SJSA1 (cell line): ENCODE results near the gene CYRIA. TPM values are rescaled to one million over a fixed set of nuclear protein-coding genes. Genes with fewer than 3 reads are reported as not detected.

Experiments
- DNase-seq, 2 experiments: peaks; one replicate each; pipeline ENCODE4 v3.0.0-alpha.2; 2015 to 2020; ENCODE audit warnings: low spot score in 2 of 2, low read depth in 1 of 2
- H3K27ac ChIP-seq: fragments of 250-450 bp; sonication (Bioruptor Pico); 2 replicates; pipeline ENCODE4 v1.5.1; 2020; ENCODE audit warnings: mild to moderate bottlenecking, moderate library complexity
- H3K27me3 ChIP-seq: fragments of 250-450 bp; sonication (Bioruptor Pico); replicated peaks from 2 replicates; pipeline ENCODE4 v1.5.1; 2020; ENCODE audit warnings: mild to moderate bottlenecking, moderate library complexity
- H3K36me3 ChIP-seq: fragments of 250-450 bp; sonication (Bioruptor Pico); 2 replicates; pipeline ENCODE4 v1.5.1; 2020; ENCODE audit warnings: mild to moderate bottlenecking
- H3K4me1 ChIP-seq: fragments of 250-450 bp; sonication (Bioruptor Pico); replicated peaks from 2 replicates; pipeline ENCODE4 v1.6.1; 2021; ENCODE audit warnings: mild to moderate bottlenecking
- H3K4me3 ChIP-seq: fragments of 250-450 bp; sonication (Bioruptor Pico); 2 replicates; pipeline ENCODE4 v1.5.1; 2020; ENCODE audit warnings: mild to moderate bottlenecking
- H3K9me3 ChIP-seq: fragments of 250-450 bp; sonication (Bioruptor Pico); replicated peaks from 2 replicates; pipeline ENCODE4 v1.5.1; 2020; ENCODE audit warnings: mild to moderate bottlenecking
- total RNA-seq: library from RNA; depleted of rRNA; stranded (reverse); fragments of >200 nt; shearing (Covaris generic); gene quantifications from 2 replicates; pipeline ENCODE4 v1.2.3, GENCODE V29; 2014

CYRIA gene
- total RNA-seq, 1 experiment from 2014 or later: 1.00 TPM

- Histone ChIP-seq H3K27me3 (0 out of 2 replicates have a peak, but pooled peaks cover 2% of the 10 kb centered on the region), H3K36me3 (no peaks in the 10 kb centered on the region), H3K4me1 (no peaks in the 10 kb centered on the region), H3K4me3 (no peak overlapping the region), H3K9me3 (no peaks in the 10 kb centered on the region), H3K27ac (no peak overlapping the region)
- no peak for DNase-seq
Observed at GRCh38 chr2:16683576-16683975, 17.9 kb upstream of the CYRIA start.

- no peaks in the 10 kb centered on the region for H3K9me3 ChIP-seq
- no peaks in the 10 kb centered on the region for H3K4me1 ChIP-seq
- no peak for DNase-seq
- H3K27me3 ChIP-seq: 0 out of 2 replicates have a peak, but pooled peaks cover 2% of the 10 kb centered on the region
- H3K36me3 ChIP-seq: no peaks in the 10 kb centered on the region
- no peak overlapping the region for H3K4me3 ChIP-seq
- no peak overlapping the region for H3K27ac ChIP-seq
Observed at GRCh38 chr2:16682431-16683118, 16.9 kb upstream of the CYRIA start.

GRCh38 chr2:16680781-16681180 is 15.1 kb upstream of the CYRIA start:
- Histone ChIP-seq H3K36me3 (no peaks in the 10 kb centered on the region), H3K27ac (no peak overlapping the region), H3K9me3 (no peaks in the 10 kb centered on the region), H3K4me1 (no peaks in the 10 kb centered on the region), H3K4me3 (no peak overlapping the region), H3K27me3 (0 out of 2 replicates have a peak, but pooled peaks cover 2% of the 10 kb centered on the region)
- no peak for DNase-seq

DNA sequence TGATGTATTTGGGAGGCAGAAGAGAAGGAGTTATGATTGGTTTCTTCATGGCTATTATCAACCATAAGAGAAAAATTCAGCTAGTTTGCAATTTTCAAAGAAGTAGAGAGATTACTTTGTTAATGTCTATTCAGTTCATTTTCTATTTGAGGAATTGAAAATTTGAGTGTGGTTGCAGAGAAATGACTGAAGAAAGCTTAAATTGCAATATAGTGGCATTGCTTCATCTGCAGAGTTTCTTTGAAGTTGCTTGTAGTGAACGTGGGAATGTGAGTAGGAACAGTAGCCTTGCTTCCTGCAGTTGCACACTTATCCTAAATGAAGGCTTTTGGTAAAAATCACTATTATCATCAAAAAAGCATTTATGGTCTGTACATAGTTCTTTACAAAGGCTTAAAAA is 14.7 kb upstream of the CYRIA start:
- Histone ChIP-seq H3K36me3 (no peaks in the 10 kb centered on the region), H3K27ac (no peak overlapping the region), H3K4me1 (no peaks in the 10 kb centered on the region), H3K4me3 (no peak overlapping the region), H3K9me3 (no peaks in the 10 kb centered on the region), H3K27me3 (0 out of 2 replicates have a peak, but pooled peaks cover 2% of the 10 kb centered on the region)
- DNase-seq: no peak

- DNase-seq: no peak
- Histone ChIP-seq H3K4me1 (no peaks in the 10 kb centered on the region), H3K4me3 (no peak overlapping the region), H3K9me3 (no peaks in the 10 kb centered on the region), H3K27ac (no peak overlapping the region), H3K27me3 (no peaks in the 10 kb centered on the region), H3K36me3 (no peaks in the 10 kb centered on the region)
Observed at GRCh38 chr2:16678964-16679363, 13.3 kb upstream of the CYRIA start.

DNA sequence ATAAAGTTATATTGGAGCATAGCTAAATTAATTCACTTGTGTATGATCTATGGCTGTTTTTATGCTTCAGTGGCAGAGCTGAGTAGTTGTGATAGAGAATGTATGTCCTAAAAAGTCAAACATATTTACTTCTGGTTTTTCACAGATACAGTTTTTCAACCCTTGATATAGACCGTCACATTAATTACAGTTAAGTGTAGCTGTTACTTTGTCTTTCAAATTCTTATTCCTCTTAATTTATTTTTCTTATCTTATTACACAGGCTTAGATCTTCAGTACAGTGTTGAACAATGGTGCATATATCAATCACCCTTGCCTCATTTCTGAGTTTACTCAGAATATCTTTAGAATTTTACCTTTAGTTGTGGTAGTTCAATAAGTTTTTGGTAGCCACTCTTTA is 12.2 kb upstream of the CYRIA start:
- H3K4me1 ChIP-seq: no peaks in the 10 kb centered on the region
- H3K27ac ChIP-seq: no peak overlapping the region
- no peaks in the 10 kb centered on the region for H3K9me3 ChIP-seq
- H3K36me3 ChIP-seq: no peaks in the 10 kb centered on the region
- H3K4me3 ChIP-seq: no peak overlapping the region
- H3K27me3 ChIP-seq: 0 out of 2 replicates have a peak, but pooled peaks cover 3% of the 10 kb centered on the region
- no peak for DNase-seq

DNA sequence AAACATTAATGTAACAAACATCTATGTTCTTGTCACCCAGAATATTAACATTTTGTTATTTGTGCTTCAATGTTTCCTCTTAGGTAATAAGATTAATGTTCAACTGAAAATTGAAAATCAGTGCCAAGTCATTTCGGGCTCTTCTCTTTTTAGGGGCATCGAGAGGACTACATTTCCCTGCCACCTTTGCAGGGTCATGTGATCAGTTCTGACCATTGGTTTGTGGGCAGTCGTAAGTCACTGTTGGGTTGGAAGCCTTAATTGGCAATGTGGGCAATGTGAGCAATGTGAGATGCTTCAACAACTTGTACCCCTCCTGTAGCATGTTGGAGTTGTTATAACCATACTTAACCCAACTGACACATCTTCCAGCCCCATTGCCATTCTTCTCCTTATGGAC is 10.1 kb upstream of the CYRIA start:
- no peaks in the 10 kb centered on the region for H3K36me3 ChIP-seq
- H3K4me3 ChIP-seq: no peak overlapping the region
- no peaks in the 10 kb centered on the region for H3K9me3 ChIP-seq
- H3K27ac ChIP-seq: no peak overlapping the region
- 0 out of 2 replicates have a peak, but pooled peaks cover 3% of the 10 kb centered on the region for H3K27me3 ChIP-seq
- no peaks in the 10 kb centered on the region for H3K4me1 ChIP-seq
- no peak for DNase-seq

DNA sequence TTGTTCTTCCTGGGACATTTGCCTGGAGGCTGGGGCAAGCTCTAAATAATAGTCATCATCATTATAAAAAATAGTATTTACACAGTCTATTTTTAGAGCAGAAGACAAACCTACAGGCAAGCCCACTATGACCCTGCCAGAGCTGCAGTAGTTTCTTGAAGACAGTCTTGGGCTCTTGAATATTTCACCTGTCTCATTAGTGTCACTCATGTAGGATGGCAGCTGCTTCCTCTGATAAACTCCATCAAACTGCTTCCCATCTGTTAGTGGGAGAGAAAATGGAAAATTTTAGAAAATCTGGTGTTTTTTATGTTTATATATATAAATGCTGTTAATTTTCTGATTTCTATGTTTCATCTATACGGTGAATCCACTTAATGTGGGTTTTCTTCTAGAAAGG is 8.5 kb upstream of the CYRIA start:
- no peaks in the 10 kb centered on the region for H3K4me1 ChIP-seq
- H3K9me3 ChIP-seq: no peaks in the 10 kb centered on the region
- no peak overlapping the region for H3K4me3 ChIP-seq
- no peak for DNase-seq
- H3K27me3 ChIP-seq: 0 out of 2 replicates have a peak, but pooled peaks cover 3% of the 10 kb centered on the region
- H3K27ac ChIP-seq: no peak overlapping the region
- no peaks in the 10 kb centered on the region for H3K36me3 ChIP-seq

DNA sequence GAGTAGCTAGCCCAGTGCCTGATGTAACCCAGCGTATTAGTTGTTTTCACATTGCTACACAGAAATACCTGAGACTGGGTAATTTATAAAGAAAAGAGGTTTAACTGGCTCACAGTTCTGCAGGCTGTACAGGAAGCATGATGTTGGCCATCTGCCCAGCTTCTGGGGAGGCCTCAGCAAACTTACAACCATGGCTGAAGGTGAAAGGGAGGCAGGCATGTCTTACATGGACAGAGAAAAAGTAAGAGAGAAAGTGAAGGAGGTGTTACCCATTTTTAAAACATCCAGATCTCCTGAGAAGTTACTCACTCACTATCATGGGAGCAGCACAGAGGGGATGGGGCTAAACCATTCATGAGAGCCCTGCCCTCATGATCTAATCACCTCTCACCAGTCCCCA is 6.1 kb upstream of the CYRIA start:
- Histone ChIP-seq H3K9me3 (no peaks in the 10 kb centered on the region), H3K4me1 (no peaks in the 10 kb centered on the region), H3K27ac (no peak overlapping the region), H3K27me3 (0 out of 2 replicates have a peak, but pooled peaks cover 3% of the 10 kb centered on the region), H3K36me3 (no peaks in the 10 kb centered on the region), H3K4me3 (no peak overlapping the region)
- DNase-seq: no peak

DNA sequence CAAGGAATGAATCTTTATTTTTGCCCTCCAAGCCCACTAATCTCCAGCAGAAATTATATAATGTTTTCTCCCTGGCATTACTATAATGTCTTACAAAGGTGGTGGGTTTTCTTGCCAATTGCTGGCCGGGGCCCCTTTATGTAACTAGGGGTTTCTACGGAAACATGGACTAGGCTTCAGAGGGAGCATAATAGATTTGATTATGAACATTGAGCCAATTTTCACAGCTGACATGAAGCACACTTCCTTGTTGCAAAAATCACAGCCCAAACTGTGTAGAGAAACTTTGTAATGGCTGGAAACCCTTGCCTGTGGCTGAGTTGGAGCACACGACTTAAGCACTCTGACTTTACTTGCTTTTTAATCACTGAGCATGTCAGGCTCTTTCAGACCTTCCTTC is 3.8 kb upstream of the CYRIA start:
- H3K4me1 ChIP-seq: peaks cover 8% of the 10 kb centered on the region
- no peaks in the 10 kb centered on the region for H3K36me3 ChIP-seq
- H3K9me3 ChIP-seq: no peaks in the 10 kb centered on the region
- H3K27me3 ChIP-seq: peaks cover 18% of the 10 kb centered on the region
- no peak overlapping the region for H3K27ac ChIP-seq
- DNase-seq: no peak
- no peak overlapping the region for H3K4me3 ChIP-seq

- Histone ChIP-seq H3K27ac (no peak overlapping the region), H3K9me3 (no peaks in the 10 kb centered on the region), H3K4me3 (no peak overlapping the region), H3K36me3 (no peaks in the 10 kb centered on the region), H3K27me3 (peaks cover 15% of the 10 kb centered on the region), H3K4me1 (peaks cover 8% of the 10 kb centered on the region)
- no peak for DNase-seq
Observed at GRCh38 chr2:16666449-16666801, 791 bp upstream of the CYRIA start.

DNA sequence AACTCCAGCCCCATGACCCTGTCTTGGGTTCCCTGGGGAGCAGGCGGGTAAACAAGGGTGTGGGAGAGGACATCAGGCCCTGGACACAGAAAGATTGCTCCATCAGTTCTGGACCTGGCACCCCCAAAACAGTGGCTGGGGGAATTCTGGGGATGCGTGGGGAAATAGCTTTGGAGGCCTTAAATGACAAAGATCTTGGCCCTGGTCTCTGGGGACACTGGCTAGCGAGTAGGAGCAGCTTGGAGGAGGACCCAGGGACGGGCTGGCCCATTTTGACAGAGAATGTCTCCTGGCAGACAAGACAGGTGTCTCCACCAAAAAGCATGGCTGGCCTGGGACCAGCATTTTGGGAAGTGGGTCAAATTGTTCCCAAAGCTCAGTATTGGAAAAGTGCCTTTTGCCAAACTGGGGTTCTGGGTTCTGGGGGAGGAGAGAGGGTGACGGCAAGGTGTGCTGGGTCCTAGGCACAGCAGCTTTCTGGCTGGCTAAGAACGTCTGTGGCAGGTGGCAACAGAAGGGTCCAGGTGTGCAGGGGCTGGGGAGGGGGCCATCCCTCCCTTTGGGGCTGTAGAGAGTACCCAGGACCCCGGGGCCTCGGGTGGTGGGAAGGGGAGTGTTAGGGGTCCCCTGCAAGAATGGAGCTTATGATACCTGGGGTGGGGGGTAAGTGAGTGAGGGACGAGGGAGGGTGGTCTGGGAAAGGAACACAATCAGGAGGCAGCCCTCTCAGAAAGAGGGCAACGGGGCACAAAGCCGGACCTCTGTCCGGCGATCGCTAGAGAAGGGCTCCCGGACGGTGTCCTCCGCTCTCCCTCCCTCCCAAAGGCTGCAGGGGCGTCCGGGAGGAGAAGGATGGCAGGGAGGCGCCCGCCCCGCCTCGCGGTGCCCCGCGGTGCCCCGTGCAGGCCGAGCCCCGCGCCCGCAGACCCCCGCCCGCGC is 556 bp downstream of the CYRIA start:
- DNase-seq: no peak
- H3K4me1 ChIP-seq: peaks cover 8% of the 10 kb centered on the region
- H3K27ac ChIP-seq: no peak overlapping the region
- H3K27me3 ChIP-seq: peaks cover 15% of the 10 kb centered on the region
- no peaks in the 10 kb centered on the region for H3K9me3 ChIP-seq
- peak overlapping the region; percentile 24 for H3K4me3 ChIP-seq
- no peaks in the 10 kb centered on the region for H3K36me3 ChIP-seq

DNA sequence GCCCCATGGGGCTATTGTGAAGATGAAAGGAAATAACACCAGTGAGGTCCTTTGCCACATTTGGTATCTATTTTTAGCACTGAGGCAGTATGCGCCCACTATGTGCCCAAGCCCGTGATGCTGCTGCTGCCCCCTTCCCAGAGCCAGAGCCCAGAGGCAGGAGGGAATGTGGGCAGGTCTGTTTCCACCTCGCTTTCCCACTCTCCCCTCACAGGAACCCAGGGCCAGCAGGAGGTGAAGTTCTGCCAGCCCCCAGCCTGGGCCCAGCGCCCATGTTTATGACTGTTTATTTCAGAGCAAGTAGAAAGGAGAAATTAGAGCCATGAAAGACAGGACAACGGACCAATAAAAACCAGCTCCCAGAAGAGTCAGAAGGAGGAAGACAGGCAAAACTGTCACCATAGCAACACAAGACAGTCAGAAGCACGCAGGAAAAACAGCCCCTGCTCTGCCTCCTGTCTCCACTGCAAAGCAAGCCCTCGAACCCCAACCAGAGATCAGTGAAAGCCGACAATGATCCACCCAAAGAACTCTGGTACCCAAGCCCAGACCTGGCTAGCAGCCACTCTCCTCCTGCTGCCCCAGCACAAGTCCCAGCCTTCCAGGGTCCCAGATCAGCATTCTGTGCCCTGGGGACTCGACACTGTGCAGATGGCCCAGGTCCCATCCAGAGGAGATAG is 1.4 kb downstream of the CYRIA start:
- peak in 1 of 2 experiments; percentile 15 for DNase-seq
- no peak overlapping the region for H3K27ac ChIP-seq
- H3K4me3 ChIP-seq: no peak overlapping the region

More for the DNA sequence above, 1.4 kb downstream of the CYRIA start:
- no peaks in the 10 kb centered on the region for H3K36me3 ChIP-seq
- no peaks in the 10 kb centered on the region for H3K9me3 ChIP-seq
- H3K4me1 ChIP-seq: peaks cover 8% of the 10 kb centered on the region
- H3K27me3 ChIP-seq: peaks cover 15% of the 10 kb centered on the region
